Left forelimb (tissue), 1 donor: ENCODE results near the gene C2.
"Not testable (repeated sequence)": the region's sequence is repeated elsewhere in the genome, so short reads cannot be mapped to it uniquely, and the experiment has no call there.

ENCODE experiments used
- DNase-seq: peaks from one replicate; pipeline ENCODE4 v3.0.0-alpha.2; 2018; ENCODE audit warnings: low spot score

C2 gene

DNA sequence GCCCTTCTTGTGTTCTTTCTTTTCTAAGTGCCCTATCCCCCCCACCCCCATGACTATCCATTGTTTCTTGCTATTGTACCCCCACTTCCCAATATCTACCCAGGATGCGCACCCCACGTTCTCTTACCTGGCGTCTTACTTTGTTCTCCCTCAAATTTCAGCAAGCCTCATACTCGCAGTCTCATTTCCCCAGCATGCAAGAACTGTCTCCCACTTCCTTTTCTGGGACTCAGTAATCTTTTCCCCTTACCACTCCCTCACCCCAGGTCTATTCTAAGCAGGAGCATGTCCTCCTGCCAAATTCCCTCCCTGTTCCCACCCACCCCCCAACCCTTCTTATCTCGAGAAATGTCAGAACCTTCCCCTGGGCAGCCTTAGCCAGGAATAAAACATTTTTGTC is 28.3 kb upstream of the C2 start:
- DNase-seq, result no peak

DNA sequence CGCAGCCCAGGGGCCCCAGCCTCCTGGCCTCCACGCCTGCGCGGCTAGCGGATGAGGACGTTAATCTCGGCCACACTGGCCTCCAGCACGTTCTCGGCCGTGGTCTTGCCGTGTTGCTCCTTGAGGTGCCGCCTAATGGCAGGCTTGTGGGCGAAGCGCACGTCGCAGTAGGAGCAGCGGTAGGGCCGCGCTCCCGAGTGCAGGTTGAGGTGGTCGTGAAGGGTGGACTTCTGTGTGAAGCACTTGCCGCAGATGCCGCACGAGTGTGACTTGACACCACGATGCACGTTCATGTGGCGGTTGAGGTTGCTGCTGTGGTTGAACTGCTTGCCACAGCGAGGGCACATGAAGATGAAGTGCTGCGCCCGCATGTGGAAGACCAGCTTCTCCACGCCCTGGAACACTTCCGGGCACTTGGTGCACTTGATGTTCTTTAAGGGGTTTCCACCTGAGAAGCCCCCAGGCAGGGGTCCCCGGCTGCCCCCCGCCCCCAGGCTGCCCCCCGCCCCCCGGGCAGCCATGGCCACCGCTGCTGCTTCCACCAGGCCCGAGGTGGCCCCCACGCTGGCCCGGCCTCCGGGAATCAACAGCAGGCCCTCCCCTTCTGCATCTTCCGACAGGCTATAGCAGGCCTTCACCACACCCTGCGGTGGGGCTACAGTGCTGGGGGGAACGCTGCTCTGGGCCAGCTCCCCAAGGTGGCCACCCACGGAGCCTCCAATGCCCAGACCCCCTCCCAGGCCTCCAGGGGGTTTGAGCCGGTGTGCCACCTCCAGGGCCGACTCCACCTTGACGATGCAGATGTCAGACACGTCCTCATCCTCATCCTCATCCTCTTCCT is 27.4 kb upstream of the C2 start:
- no peak for DNase-seq

DNA sequence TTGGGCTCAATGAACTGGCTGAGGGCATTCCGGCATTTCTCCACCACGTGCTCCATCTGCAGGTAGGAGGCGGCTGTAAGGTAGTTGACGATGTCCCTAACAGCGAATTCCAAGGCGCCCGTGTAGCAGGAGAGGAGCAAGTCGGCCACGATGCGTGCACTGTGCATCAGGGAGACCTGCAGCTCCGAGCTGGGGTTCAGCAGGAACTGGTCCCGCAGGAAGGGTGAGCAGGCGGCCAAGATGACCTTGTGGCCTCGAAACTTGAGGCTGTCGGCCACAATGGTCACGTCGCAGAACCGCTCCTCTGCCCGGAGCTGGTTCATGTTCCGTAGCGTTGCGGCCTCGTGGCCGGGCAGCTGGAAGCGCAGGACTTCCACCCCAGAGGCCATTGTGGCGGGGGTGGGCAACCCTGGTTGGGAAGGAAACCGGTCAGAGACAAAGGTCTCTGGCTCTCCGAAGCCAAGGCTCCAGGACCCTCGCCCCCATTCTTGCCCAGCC is 26.6 kb upstream of the C2 start:
- no peak for DNase-seq

DNA sequence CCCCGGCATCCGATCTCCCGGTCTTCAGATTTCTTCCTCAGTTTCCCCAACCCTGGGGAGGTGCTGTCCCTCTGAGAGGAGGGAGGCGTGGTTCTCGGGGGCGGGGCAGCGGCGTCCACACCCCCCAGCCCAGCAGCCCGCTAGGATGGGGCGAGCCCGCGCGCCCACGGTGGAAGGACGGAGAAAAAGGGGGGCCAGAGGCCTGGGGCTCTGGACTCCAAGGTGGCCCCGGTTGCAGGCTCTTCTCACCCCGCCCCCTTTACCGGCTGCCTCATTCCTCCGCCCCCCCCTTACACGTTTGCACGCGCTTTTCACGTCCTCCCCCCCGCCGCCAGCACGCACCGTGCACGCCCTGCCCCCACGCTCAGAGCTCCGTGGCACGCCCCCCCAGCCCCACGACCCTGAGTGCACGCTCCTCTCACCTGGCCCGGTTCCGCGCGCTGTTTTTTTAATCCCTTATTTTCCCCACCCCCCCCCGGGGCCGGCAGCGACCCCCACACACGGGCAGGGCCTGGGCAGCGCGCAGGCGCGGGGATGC is 26.0 kb upstream of the C2 start:
- peak; percentile 75 for DNase-seq

DNA sequence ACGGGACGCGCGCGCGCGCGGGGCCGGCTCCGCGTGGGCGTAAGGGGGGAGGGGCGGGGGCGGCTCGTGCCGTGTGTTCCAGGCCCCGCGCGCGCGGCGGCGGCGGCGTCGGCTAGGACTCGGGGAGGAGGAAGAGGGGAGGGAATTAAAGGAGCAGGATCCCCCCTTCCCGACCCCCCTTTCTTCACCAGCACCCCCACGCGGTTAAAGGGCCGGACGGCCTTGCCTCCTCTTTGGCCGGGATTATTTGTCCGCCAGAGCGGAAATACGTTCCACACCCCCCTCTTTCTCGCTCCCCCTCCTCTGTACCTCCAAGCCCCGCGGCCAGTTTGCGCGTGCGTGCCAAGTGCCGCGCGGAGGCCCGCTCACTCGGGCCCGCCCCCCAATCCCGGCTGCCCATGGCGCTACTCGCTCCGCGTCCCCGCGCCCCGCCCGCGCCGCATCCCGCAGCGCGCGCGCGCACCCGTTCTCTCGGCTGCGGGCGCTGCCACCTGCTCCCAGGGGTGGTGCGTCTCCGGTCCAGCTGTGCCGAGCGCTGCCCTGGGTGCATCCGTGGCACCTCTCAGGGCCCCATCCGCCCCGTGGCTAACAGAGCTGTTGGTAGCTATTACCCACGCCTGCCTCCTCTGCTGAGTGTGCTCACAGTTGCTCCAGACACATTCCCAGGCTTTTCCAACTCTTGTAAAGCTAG is 25.4 kb upstream of the C2 start, which contains the start of gene ZBTB12:
ZBTB12 (minus strand) TSS at position 134 of the 691 bp plus-strand sequence. CDS start 781 bp downstream, outside the sequence.
- DNase-seq, result peak; percentile 96

DNA sequence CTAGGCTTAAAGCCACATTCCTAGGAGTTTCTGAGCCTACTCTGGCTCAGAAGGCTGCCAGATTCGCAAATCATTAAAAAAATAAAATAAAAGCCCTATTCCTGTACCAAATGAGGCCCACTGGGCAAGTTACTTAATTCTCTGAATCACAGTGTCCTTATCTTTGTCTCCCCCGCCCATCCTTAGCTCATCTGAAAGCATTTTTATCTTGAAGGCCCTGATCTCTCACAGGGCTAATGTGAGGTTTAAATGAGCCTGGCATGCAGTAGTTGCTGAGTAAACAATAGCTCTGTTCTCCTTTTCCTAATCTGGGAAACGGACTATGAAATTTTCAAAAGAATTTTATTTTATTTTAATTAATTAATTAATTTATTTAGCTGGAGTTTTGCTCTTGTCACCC is 23.6 kb upstream of the C2 start:
- DNase-seq, result no peak

DNA sequence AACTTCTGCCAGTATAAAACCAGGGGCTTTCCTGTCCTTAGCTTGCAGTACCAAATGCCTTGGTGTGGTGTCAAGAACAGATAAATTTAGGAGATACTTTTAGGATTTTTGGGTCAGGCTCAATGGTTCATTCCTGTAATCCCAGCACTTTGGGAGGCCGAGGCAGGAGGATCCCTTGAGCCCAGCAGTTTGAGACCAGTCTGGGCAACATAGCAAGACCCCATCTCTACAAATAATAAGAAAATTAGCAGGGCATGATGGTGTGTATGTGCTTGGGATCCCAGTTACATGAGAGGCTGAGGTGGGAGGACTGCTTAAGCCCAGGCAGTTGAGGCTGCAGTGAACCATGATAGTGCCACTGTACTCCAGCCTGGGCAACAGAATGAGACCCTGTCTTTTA is 22.5 kb upstream of the C2 start:
- no peak for DNase-seq

DNA sequence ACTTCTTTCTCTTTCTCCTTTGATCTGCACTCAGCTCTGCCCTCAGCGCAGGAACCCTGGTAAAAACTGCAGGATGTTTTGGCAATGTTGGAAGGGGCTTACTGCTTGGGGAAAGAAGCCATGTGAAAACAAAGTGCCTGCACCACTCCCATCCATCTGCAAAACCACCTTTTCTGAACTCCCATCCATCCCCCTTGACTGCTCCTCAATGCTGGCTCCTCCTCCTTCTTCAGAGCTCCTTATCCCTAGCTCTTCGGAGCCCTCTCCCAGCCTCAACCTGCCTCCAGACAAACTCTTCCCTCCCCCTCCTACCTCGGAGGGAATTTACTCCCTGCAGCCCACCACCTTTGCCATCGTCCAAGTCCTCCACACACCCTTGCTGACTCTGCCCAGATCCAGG is 21.4 kb upstream of the C2 start:
- DNase-seq, result no peak

DNA sequence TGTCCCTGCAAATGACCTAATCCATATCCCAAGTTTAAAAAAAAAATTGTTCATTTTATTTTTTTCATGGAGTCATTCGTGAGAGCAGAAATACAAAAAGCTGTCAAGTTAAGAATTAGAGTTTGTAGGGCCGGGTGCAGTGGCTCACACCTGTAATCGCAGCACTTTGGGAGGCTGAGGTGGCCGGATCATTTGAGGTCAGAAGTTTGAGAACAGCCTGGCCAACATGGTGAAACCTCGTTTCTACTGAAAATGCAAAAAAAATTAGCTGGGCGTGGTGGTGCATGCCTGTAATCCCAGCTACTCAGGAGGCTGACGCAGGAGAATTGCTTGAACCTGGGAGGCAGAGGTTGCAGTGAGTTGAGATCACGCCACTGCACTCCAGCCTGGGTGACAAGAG is 20.8 kb upstream of the C2 start:
- DNase-seq, result not testable (repeated sequence)

DNA sequence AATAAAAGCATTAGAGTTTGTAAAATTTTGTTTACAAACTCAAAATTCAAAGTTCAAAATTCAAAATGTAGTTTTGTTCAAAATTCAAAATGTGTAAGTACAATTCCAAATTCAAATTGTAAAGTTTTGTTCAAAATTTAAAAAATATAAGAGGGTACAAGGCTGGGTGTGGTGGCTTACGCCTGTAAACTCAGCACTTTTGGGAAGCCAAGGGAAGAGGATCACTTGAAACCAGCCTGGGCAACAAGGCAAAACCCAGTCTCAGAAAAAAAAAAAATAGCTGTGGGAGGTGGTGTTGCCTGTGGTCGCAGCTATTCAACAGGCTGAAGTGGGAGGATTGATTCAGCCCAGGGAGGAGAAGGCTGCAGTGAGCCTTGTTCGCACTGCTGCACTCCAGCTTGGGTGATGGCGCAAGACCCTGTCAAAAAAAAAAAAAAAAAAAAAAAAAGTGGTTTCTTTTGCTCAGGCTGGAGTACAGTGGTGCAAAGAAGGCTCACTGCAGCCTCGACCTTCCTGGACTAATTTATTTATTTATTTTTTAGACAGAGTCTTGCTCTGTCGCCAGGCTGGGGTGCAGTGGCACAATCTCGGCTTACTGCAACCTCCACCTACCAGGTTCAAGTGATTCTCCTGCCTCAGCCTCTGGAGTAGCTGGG is 20.2 kb upstream of the C2 start:
- no peak for DNase-seq

DNA sequence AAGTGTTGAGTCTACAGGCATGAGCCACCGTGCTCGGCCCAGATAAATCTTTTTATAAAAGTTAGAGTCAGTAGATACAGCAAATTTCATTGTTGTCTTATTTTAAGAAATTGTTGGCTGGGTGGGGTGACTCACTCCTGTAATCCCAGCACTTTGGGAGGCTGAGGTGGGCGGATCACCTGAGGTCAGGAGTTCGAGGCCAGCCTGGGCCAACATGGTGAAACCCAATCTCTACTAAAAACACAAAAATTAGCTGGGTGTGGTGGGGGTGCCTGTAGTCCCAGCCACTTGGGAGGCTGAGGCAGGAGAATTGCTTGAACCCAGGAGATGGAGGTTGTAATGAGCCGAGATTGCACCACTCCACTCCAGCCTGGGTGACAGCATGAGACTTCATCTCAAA is 19.3 kb upstream of the C2 start:
- not testable (repeated sequence) for DNase-seq

DNA sequence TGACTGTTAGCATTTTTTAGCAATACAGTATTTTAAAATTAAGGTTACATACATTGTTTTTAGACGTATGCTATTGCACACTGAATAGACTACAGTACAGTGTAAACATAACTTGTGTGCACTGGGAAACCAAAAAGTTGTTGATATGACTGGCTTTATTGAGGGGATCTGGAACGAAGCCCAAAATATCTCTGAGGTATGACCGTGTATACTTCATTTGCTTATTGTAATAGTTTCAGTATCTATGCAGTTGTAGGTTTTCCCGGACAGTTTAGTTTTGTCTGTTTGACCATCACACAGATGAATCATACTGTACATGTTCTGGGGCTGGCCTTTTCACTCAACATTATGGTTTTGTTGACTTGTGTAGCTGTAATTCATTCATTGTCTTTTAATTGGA is 18.7 kb upstream of the C2 start:
- no peak for DNase-seq

DNA sequence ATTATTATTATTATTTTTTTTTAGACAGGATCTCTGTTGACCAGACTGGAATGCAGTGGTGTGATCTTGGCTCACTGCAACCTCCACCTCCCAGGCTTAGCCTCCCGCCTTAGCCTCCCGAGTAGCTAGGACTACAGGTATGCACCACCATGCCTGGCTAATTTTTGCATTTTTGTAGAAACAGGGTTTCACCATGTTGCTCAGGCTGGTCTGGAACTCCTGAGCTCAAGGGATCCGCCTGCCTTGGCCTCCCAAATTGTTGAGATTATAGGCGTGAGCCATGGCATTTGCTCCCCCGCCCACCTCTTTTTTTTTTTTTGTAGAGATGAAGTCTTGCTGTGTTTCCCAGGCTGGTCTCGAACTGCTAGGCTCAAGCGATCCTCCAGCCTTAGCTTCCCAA is 18.2 kb upstream of the C2 start:
- DNase-seq, result not testable (repeated sequence)

DNA sequence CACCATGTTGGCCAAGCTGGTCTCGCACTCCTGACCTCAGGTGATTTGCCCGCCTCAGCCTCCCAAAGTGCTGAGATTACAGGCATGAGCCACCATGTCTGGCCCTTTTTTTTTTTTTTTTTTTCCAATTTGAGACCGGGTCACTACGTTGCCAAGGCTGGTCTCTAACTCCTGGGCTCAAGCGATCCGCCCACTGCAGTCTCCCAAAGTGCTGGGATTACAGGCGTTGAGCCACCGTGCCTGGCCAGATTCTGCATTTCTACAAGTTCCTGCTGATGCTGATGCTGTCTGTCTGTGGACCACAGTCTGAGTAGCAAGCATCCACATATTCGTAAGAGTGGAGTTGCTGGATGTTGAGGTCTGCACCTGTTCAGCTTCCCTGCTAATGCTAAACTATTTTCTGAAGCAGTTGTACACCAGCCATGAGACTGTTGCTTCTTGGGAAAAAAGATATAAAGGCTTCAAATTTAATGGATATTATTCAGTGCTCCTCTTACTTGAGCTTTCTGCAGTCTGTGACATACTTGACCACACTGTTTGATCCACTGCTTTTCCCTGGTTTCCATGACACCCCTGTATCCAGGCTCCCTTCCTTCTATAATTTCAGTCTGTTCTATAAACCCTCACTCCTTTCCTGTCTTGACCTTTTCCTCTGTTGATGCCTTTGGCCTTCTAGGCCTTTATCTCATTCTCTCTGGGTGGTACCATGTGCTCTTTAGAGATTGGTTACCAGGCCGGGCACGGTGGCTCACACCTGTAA is 15.5 kb upstream of the C2 start:
- no peak for DNase-seq

DNA sequence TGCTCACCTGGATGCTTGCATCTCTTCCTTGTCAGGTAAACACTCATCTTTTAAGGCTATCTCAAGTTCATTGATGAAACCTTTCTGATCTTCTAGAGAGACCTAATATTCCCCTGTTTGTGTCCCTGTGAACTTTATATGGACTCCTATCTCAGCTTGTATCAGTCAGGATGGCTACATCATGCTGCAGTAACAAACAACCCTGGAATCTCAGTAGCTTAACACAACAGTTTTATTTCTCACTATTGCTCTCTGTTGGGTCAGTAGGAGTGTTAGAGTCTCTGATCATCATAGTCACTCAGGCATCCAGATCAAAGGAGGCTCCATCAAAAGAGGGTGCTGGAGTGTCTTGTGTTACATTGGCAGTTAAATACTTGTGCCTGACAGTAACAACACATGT is 12.2 kb upstream of the C2 start:
- DNase-seq, result no peak

DNA sequence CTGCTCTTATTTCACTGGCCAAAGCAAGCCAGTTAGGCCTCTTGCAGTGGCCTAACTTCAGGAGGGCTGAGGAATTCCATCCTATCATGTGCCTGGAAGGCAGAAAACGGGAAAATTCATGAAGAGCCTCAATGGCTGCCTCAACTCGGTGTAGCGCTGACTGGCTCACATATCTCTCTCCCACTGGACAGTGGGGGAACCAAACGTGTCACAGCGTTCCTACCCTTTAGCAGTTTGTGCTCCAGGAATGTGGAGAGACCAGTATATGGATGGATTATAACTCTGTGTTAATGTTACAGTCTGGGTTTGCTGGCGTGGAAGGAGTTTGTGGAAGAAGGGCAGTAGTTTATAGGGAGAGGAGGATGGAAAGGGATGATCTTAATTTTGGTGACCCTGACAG is 11.8 kb upstream of the C2 start:
- no peak for DNase-seq

DNA sequence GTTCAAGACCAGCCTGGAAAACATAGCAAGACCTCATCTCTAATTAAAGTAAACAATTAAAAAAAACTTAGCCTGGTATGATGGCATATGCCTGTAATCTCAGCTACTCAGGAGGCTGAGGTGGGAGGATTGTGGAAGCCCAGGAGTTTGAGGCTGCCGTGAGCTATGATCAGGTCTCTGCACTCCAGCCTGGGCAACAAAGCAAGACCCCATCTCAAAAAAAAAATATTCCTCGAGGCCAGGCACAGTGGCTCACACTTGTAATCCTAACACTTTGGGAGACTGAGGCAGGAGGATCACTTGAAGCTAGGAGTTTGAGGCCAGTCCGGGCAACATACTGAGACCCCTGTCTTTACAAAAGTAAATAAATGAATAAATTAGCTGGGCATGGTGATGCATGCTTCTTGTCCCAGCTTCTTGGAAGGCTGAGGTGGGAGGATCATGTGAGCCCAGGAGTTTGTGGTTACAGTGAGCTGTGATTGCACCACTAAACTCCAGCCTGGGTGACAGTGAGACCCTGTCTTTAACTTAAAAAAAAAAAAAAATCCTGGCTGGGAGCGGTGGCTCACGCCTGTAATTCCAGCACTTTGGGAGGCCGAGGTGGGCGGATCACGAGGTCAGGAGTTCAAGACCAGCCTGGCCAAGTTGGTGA is 9.3 kb upstream of the C2 start:
- no peak for DNase-seq

DNA sequence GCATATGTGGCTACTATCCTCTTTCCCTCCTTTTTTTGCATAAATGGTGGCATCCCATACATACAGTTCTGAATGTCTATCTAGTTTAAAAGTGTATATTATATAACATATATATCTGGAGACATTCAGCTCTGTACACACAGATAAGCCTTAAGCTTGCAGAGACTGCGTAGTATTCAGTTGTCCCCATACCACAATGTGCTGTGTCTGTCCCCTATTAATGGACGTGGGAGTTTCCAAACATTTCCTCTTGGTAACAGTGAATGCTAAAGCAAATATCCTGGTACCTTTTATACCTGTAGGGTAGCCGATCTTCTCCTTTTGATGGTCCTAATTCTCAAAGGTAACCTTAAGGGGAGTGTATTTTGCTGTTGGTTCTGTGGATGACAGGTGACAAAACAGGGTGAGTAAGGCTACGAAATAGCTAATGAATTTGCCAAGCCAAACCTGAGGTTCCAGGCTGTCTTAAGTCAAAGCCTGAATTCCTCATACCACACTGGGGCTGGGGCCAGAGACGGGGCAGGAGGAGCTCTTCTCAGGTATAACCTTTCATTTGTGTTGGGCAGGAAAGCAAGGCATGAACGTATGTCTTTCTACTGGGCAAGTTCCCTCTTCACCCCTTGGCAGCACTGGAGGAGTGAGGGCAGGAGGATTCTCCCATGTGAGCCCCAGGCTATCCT is 7.8 kb upstream of the C2 start:
- no peak for DNase-seq

DNA sequence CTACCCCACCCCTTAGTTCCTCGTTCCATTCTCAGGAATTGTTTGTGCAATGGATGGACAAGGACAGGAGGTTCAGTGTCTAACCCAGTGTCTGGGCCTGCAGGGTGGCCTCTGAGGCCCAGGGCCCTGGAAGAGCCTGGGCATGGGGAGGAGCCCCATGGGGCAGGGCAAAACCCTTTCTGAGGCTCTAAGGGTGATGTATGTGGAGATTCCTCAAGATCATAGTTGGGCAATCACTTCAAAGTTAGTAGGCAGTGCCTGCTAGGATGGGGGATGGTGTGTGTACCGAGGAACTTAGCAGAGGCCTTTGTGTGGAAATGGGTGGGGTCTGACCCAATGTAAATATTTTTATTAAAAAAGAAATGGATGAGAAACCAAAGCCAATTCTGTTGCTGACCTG is 6.7 kb upstream of the C2 start:
- DNase-seq, result no peak

DNA sequence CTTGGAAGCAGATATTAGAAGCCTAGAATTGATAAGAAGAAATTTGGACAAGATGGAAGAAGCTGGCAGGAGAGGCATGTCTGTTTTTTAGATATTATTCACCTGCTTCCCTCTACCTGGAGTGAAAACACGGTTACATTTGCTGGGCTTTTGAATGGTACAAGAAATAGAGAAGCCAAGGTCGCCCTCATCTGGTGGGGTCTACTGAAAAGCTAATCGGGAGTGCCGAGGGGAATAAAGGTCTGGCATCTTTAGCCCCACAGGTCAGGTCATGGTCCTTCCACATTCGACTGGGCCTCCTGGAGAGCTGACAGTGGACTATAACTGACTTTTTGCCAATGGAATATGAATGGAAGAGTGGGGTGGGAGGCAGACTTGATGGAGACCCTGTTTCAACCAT is 4.6 kb upstream of the C2 start:
- no peak for DNase-seq
